GM19467 (cell line): ENCODE results near the gene PHLPP1.
A peak's percentile ranks its signal among the peaks of the same experiment; 100 is the strongest.

Experiments
- ATAC-seq: cut with Tn5 transposase; IDR thresholded peaks from one replicate; pipeline ENCODE4 v1.9.1; 2021; ENCODE audit warnings: mild to moderate bottlenecking, moderate library complexity; ENCODE audit not compliant: unreplicated experiment

Gene PHLPP1

GRCh38 chr18:62771494-62772270 lies 56.3 kb downstream of the PHLPP1 start:
- ATAC-seq: no peak

GRCh38 chr18:62772860-62773584 lies 57.7 kb downstream of the PHLPP1 start:
- ATAC-seq: no peak

- ATAC-seq: no peak
Measured at GRCh38 chr18:62773691-62774090, 58.4 kb downstream of the PHLPP1 start.

GRCh38 chr18:62776024-62776570 lies 60.8 kb downstream of the PHLPP1 start:
- ATAC-seq: no peak

- ATAC-seq: no peak
Measured at GRCh38 chr18:62777814-62778213, 62.5 kb downstream of the PHLPP1 start.

GRCh38 chr18:62778976-62779869 lies 63.9 kb downstream of the PHLPP1 start:
- no peak for ATAC-seq

GRCh38 chr18:62781262-62781661 lies 65.9 kb downstream of the PHLPP1 start:
- no peak for ATAC-seq

GRCh38 chr18:62781893-62782292 lies 66.6 kb downstream of the PHLPP1 start:
- no peak for ATAC-seq

GRCh38 chr18:62784338-62784965 lies 69.1 kb downstream of the PHLPP1 start:
- peak; percentile 57 for ATAC-seq

GRCh38 chr18:62784966-62785413 lies 69.6 kb downstream of the PHLPP1 start:
- no peak for ATAC-seq

GRCh38 chr18:62786689-62787088 lies 71.3 kb downstream of the PHLPP1 start:
- no peak for ATAC-seq

- ATAC-seq: no peak
Measured at GRCh38 chr18:62788111-62788510, 72.8 kb downstream of the PHLPP1 start.

- no peak for ATAC-seq
Measured at GRCh38 chr18:62788876-62789275, 73.5 kb downstream of the PHLPP1 start.

- ATAC-seq: no peak
Measured at GRCh38 chr18:62790871-62791772, 75.8 kb downstream of the PHLPP1 start.

- no peak for ATAC-seq
Measured at GRCh38 chr18:62792016-62792415, 76.7 kb downstream of the PHLPP1 start.

GRCh38 chr18:62795813-62796212 lies 80.5 kb downstream of the PHLPP1 start:
- ATAC-seq: no peak

GRCh38 chr18:62796216-62796621 lies 80.9 kb downstream of the PHLPP1 start:
- ATAC-seq: no peak

- ATAC-seq: no peak
Measured at GRCh38 chr18:62797329-62797728, 82.0 kb downstream of the PHLPP1 start.

GRCh38 chr18:62799977-62800376 lies 84.6 kb downstream of the PHLPP1 start:
- ATAC-seq: no peak
